Osteoblast (primary cell): ENCODE measurements around the gene RAB25. TPM values are rescaled to one million over a fixed set of nuclear protein-coding genes. Genes with fewer than 3 reads are reported as not detected.

ENCODE experiments used
- DNase-seq: peaks from one replicate; pipeline ENCODE4 v3.0.0; 2011; ENCODE audit warnings: low spot score, mixed read lengths; ENCODE audit not compliant: insufficient read length; ENCODE audit errors: missing footprints
- H2AFZ ChIP-seq: 2 replicates; pipeline ENCODE4 v1.6.0; 2011; ENCODE audit warnings: mild to moderate bottlenecking, low read length
- H3K27ac ChIP-seq: 2 replicates; pipeline ENCODE4 v1.5.1; 2011; ENCODE audit warnings: mild to moderate bottlenecking, low read depth, low read length, moderate library complexity
- H3K27me3 ChIP-seq: 2 replicates; pipeline ENCODE4 v1.6.0; 2012; ENCODE audit warnings: mild to moderate bottlenecking, control low read depth, inconsistent platforms, low read length, moderate library complexity; ENCODE audit not compliant: insufficient read depth
- H3K36me3 ChIP-seq: 2 replicates; pipeline ENCODE4 v1.5.1; 2011; ENCODE audit warnings: mild to moderate bottlenecking, low read length, control low read depth, moderate library complexity; ENCODE audit not compliant: insufficient read depth
- H3K4me1 ChIP-seq: 2 replicates; pipeline ENCODE4 v1.5.1; 2011; ENCODE audit warnings: mild to moderate bottlenecking, low read length, control low read depth, moderate library complexity; ENCODE audit not compliant: insufficient read depth
- H3K4me2 ChIP-seq: 2 replicates; pipeline ENCODE4 v1.6.0; 2011; ENCODE audit warnings: mild to moderate bottlenecking, low read length; ENCODE audit not compliant: insufficient read depth
- H3K4me3 ChIP-seq: fragments of 200-600 bp; sonication (generic); 3 replicates; pipeline ENCODE4 v1.5.1; 2012; ENCODE audit warnings: mild to moderate bottlenecking, low read length, inconsistent platforms; ENCODE audit not compliant: insufficient read depth
- H3K79me2 ChIP-seq: 2 replicates; pipeline ENCODE4 v1.6.0; 2012; ENCODE audit warnings: mild to moderate bottlenecking, low read length, control low read depth, inconsistent platforms; ENCODE audit not compliant: insufficient read depth
- H3K9me3 ChIP-seq: 2 replicates; pipeline ENCODE4 v1.5.1; 2011; ENCODE audit warnings: low read depth, low read length, control low read depth
- H4K20me1 ChIP-seq: 2 replicates; pipeline ENCODE4 v1.6.0; 2012; ENCODE audit warnings: mild to moderate bottlenecking, low read length, control low read depth; ENCODE audit not compliant: insufficient read depth
- CTCF ChIP-seq: IDR thresholded peaks from 2 replicates; pipeline ENCODE4 v1.5.1; 2011; ENCODE audit warnings: mild to moderate bottlenecking, low read depth, low read length, moderate library complexity; ENCODE audit errors: extremely low read depth
- total RNA-seq: library from RNA; depleted of rRNA; stranded (reverse); fragments of >200 nt; gene quantifications from 2 replicates; pipeline ENCODE4 v1.2.3, GENCODE V29; 2012

The RAB25 gene
- total RNA-seq, 1 donor, result not detected

GRCh38 chr1:156113282-156113950 is 52.5 kb downstream of the RAB25 start:
- no peaks in the 10 kb centered on the region for H3K27me3 ChIP-seq
- H3K4me1 ChIP-seq, result peaks cover 41% of the 10 kb centered on the region
- H3K36me3 ChIP-seq, result peaks cover 8% of the 10 kb centered on the region
- no peak overlapping the region for H2AFZ ChIP-seq
- H3K27ac ChIP-seq, result peak overlapping the region; percentile 98
- H3K4me2 ChIP-seq, result peak overlapping the region; percentile 92
- peaks cover 33% of the 10 kb centered on the region for H4K20me1 ChIP-seq
- H3K9me3 ChIP-seq, result no peaks in the 10 kb centered on the region
- peak overlapping the region; percentile 99 for H3K4me3 ChIP-seq
- DNase-seq, result no peak
- TF ChIP-seq CTCF, result no peak
- peaks cover 53% of the 10 kb centered on the region for H3K79me2 ChIP-seq

GRCh38 chr1:156114101-156114918 is 53.4 kb downstream of the RAB25 start, which contains the start of gene LMNA:
TSS of gene LMNA (plus strand) at chr1:156114711. CDS start at chr1:156114919, 208 bp downstream.
- Histone ChIP-seq H3K4me1 (peaks cover 48% of the 10 kb centered on the region), H2AFZ (peak within 1 kb of the TSS; percentile 43)

GRCh38 chr1:156114919-156115513 is 54.1 kb downstream of the RAB25 start:
- peak overlapping the region; percentile 84 for H3K4me2 ChIP-seq
- H3K9me3 ChIP-seq, result no peaks in the 10 kb centered on the region
- H3K36me3 ChIP-seq, result peaks cover 13% of the 10 kb centered on the region
- H3K79me2 ChIP-seq, result peaks cover 67% of the 10 kb centered on the region
- peak; percentile 77 for DNase-seq
- H3K4me3 ChIP-seq, result peak overlapping the region; percentile 99
- H4K20me1 ChIP-seq, result peaks cover 41% of the 10 kb centered on the region
- TF ChIP-seq CTCF, result no peak
- H3K27me3 ChIP-seq, result no peaks in the 10 kb centered on the region
- H3K4me1 ChIP-seq, result peaks cover 55% of the 10 kb centered on the region
- H2AFZ ChIP-seq, result no peak overlapping the region
- H3K27ac ChIP-seq, result peak overlapping the region; percentile 98

More at GRCh38 chr1:156114101-156114918, 53.4 kb downstream of the RAB25 start, which contains the start of gene LMNA:
- Histone ChIP-seq H3K27ac (peak within 1 kb of the TSS; percentile 98), H4K20me1 (peaks cover 37% of the 10 kb centered on the region), H3K36me3 (peaks cover 10% of the 10 kb centered on the region), H3K79me2 (peaks cover 60% of the 10 kb centered on the region), H3K4me2 (peak within 1 kb of the TSS; percentile 92), H3K9me3 (no peaks in the 10 kb centered on the region), H3K4me3 (peak within 1 kb of the TSS; percentile 99), H3K27me3 (no peaks in the 10 kb centered on the region)
- DNase-seq, result peak; percentile 98
- TF ChIP-seq CTCF, result no peak
